Endothelial cell of umbilical vein (primary cell): Measurements from ENCODE around the gene IL36RN. TPM values are rescaled to one million over a fixed set of nuclear protein-coding genes. Genes with fewer than 3 reads are reported as not detected.

Experiments
- BruUV-seq: library from RNA; stranded (reverse); fragments of 400-500 nt; replicated peaks from 2 replicates; lab custom pipeline; 2021; lab: Mats Ljungman, UMichigan
- CTCF ChIA-PET: fragments of 300-600, 350-600 bp; sonication (Branson Sonifier 250); formaldehyde crosslinking; loops from one replicate; lab custom pipeline; 2021; ENCODE audit warnings: antibody characterized with exemption, inconsistent platforms; lab: Charles Lee
- POLR2A ChIA-PET: fragments of 300-600, 350-600 bp; sonication (Branson Sonifier 250); formaldehyde crosslinking; loops from one replicate; lab custom pipeline; 2021; ENCODE audit warnings: antibody characterized with exemption, inconsistent platforms; lab: Charles Lee
- DNase-seq: peaks from one replicate; pipeline ENCODE4 v3.0.0-alpha.2; 2011; ENCODE audit warnings: low read depth, low spot score
- FAIRE-seq: peaks from 2 replicates; lab custom pipeline; 2011; peaks lifted over from hg19 to GRCh38; lab: Jason Lieb, UNC
- H2AFZ ChIP-seq: 2 replicates; pipeline ENCODE4 v1.6.0; 2012; ENCODE audit warnings: low read depth, low read length, control low read depth, inconsistent platforms
- H3K27ac ChIP-seq: 2 replicates; pipeline ENCODE4 v1.5.1; 2011; ENCODE audit warnings: low read depth, mild to moderate bottlenecking, control low read depth, low read length, moderate library complexity; ENCODE audit not compliant: insufficient read depth
- H3K27me3 ChIP-seq, 2 experiments: 2 replicates each; pipeline versions ENCODE4 v1.6.0 to v1.6.1; 2011; ENCODE audit warnings: low read length in 2 of 2, mixed read lengths in 1 of 2; ENCODE audit not compliant: control insufficient read depth in 2 of 2, insufficient read depth in 2 of 2
- H3K36me3 ChIP-seq, 2 experiments: 2 replicates in 1 of 2; 3 replicates in 1 of 2; pipeline ENCODE4 v1.5.1; 2011; ENCODE audit warnings: low read length in 2 of 2, mild to moderate bottlenecking in 1 of 2, moderate library complexity in 1 of 2; ENCODE audit not compliant: control insufficient read depth in 2 of 2, insufficient read depth in 2 of 2; ENCODE audit errors: extremely low read depth in 1 of 2
- H3K4me1 ChIP-seq: 3 replicates; pipeline ENCODE4 v1.5.1; 2011; ENCODE audit warnings: mild to moderate bottlenecking, low read length; ENCODE audit not compliant: control insufficient read depth, insufficient read depth; ENCODE audit errors: extremely low read depth
- H3K4me2 ChIP-seq: 2 replicates; pipeline ENCODE4 v1.6.1; 2011; ENCODE audit warnings: low read length, control low read depth, mixed read lengths; ENCODE audit not compliant: insufficient read depth
- H3K4me3 ChIP-seq, 3 experiments: fragments of 200-600 bp in 1 of 3; sonication (generic), shearing (Covaris generic) in 1 of 3; replicated peaks in 1 of 3; 2 replicates each; pipeline ENCODE4 v1.5.1; 2011 to 2016; ENCODE audit warnings: control low read depth in 3 of 3, low read length in 3 of 3, mild to moderate bottlenecking in 2 of 3, inconsistent platforms in 1 of 3, low read depth in 1 of 3, moderate library complexity in 1 of 3; ENCODE audit not compliant: insufficient read depth in 1 of 3
- H3K79me2 ChIP-seq: 2 replicates; pipeline ENCODE4 v1.6.0; 2012; ENCODE audit warnings: low read length, inconsistent platforms; ENCODE audit not compliant: control insufficient read depth, insufficient read depth
- H3K9ac ChIP-seq: replicated peaks from 2 replicates; pipeline ENCODE3; 2011; ENCODE audit warnings: low read length, control low read depth; ENCODE audit not compliant: insufficient read depth; ENCODE audit errors: extremely low read depth
- H3K9me1 ChIP-seq: replicated peaks from 3 replicates; pipeline ENCODE4 v1.6.0; 2011; ENCODE audit warnings: mild to moderate bottlenecking, low read length; ENCODE audit not compliant: control insufficient read depth, insufficient read depth; ENCODE audit errors: extremely low read depth
- H3K9me3 ChIP-seq: replicated peaks from 2 replicates; pipeline ENCODE4 v1.5.1; 2012; ENCODE audit warnings: low read length, inconsistent platforms; ENCODE audit not compliant: control insufficient read depth, insufficient read depth
- H4K20me1 ChIP-seq: replicated peaks from 2 replicates; pipeline ENCODE3; 2011; ENCODE audit warnings: mild to moderate bottlenecking, low read length; ENCODE audit not compliant: control insufficient read depth, insufficient read depth; ENCODE audit errors: extremely low read depth
- EZH2 ChIP-seq: IDR thresholded peaks from 2 replicates; pipeline ENCODE4 v1.6.1; 2012; ENCODE audit warnings: borderline replicate concordance, low read depth, mild to moderate bottlenecking, moderate library complexity, low read length, inconsistent platforms; ENCODE audit not compliant: severe bottlenecking
- FOS ChIP-seq: IDR thresholded peaks from 2 replicates; pipeline ENCODE4 v1.6.1; 2011; ENCODE audit warnings: mild to moderate bottlenecking, low read length, moderate library complexity, borderline replicate concordance; ENCODE audit not compliant: insufficient read depth
- GATA2 ChIP-seq: IDR thresholded peaks from 2 replicates; pipeline ENCODE4 v1.7.0; 2011; ENCODE audit warnings: low read depth, mild to moderate bottlenecking, moderate library complexity, mixed read lengths, low read length; ENCODE audit not compliant: insufficient read length, insufficient read depth
- JUN ChIP-seq: IDR thresholded peaks from 2 replicates; pipeline ENCODE4 v1.6.1; 2011; ENCODE audit warnings: borderline replicate concordance, low read depth; ENCODE audit not compliant: insufficient read length, insufficient read depth
- MYC ChIP-seq: IDR thresholded peaks from one replicate; pipeline ENCODE4 v1.6.1; 2011; ENCODE audit warnings: mild to moderate bottlenecking, low read depth, low read length
- POLR2A ChIP-seq: IDR thresholded peaks from 2 replicates; pipeline ENCODE4 v1.6.1; 2012; ENCODE audit warnings: low read depth, mild to moderate bottlenecking, control low read depth, low read length
- POLR2AphosphoS5 ChIP-seq: IDR thresholded peaks from 2 replicates; pipeline ENCODE4 v1.6.1; 2012; ENCODE audit warnings: low read depth, mild to moderate bottlenecking, control low read depth, low read length, moderate library complexity; ENCODE audit not compliant: insufficient read depth
- dilution Hi-C: fragments of 300-500 bp; cut with MboI; formaldehyde crosslinking; loops from one replicate; pipeline ENCODE4 v1.15.0; 2019; ENCODE audit warnings: low sequenced_read_pairs; ENCODE audit not compliant: extremely low pct_ligation_motif_present
- intact Hi-C: fragments of 100-400 bp; cut with micrococcal nuclease; formaldehyde crosslinking; loops from one replicate; pipeline ENCODE4 v1.10.0; 2022
- polyA plus RNA-seq, 4 experiments: library from polyadenylated mRNA; depleted of rRNA in 3 of 4; stranded (reverse) in 3 of 4; unstranded in 1 of 4; fragments of >200 nt; gene quantifications; 2 replicates each; pipeline versions ENCODE4 v1.2.1 to v1.2.3, GENCODE V29; 2011 to 2012; ENCODE audit warnings: missing spikeins in 1 of 4
- total RNA-seq: library from RNA; stranded (reverse); gene quantifications from 2 replicates; pipeline ENCODE4 v1.2.3, GENCODE V29; 2021
- TF ChIP-seq, protein P1 (sequence below): IDR thresholded peaks from 2 replicates; pipeline ENCODE4 v1.6.1; 2011; ENCODE audit not compliant: insufficient read depth, insufficient read length
- TF ChIP-seq, protein P2 (sequence below), 2 donors: IDR thresholded peaks; 1 replicate in 1 of 2; 2 replicates in 1 of 2; pipeline ENCODE4 v1.5.1; 2011; ENCODE audit warnings: low read length in 2 of 2, mild to moderate bottlenecking in 2 of 2, moderate library complexity in 2 of 2, control low read depth in 1 of 2, inconsistent platforms in 1 of 2, low read depth in 1 of 2; ENCODE audit not compliant: insufficient read depth in 1 of 2; ENCODE audit errors: extremely low read depth in 1 of 2

Gene IL36RN
- total and polyA plus RNA-seq, 2 donors (not counting 3 experiments of a cell fraction or from before 2014, with no cell fraction given), result not detected

DNA sequence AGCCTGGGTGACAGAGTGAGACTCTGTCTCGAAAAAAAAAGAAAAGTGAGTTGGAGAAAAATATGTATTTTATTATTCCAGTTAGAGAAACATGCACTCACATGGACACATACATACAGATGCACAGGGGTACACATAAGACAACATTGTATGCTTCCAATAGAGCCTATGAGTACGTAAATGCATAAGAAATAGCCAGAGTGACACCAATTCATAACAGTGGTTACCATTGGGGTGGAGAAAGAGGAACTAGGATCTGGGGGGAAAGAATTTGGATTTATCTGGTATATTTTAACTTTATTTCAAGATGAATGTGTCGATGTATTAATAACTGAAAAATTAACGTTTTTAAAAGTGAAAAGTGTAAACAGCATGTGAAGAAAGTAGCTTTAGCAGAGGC lies 37.7 kb upstream of the IL36RN start:
- no peaks in the 10 kb centered on the region for H3K4me1 ChIP-seq
- POLR2A ChIA-PET, result no interaction called here
- no peak for FAIRE-seq
- H3K9me3 ChIP-seq, result no peaks in the 10 kb centered on the region
- dilution Hi-C loops, result no loop called here
- H3K9me1 ChIP-seq, result no peaks in the 10 kb centered on the region
- DNase-seq, result no peak
- H4K20me1 ChIP-seq, result no peaks in the 10 kb centered on the region
- intact Hi-C loops, result no loop called here
- CTCF ChIA-PET, result no interaction called here
- no peak overlapping the region for H3K27ac ChIP-seq
- no peaks in the 10 kb centered on the region for H3K79me2 ChIP-seq
- H2AFZ ChIP-seq, result no peak overlapping the region
- H3K4me2 ChIP-seq, result no peak overlapping the region
- H3K9ac ChIP-seq, result no peak overlapping the region
- no peak overlapping the region for H3K4me3 ChIP-seq
- H3K36me3 ChIP-seq, result no peaks in the 10 kb centered on the region
- no TSS peak for BruUV-seq
- H3K27me3 ChIP-seq, result peaks cover 0 to 1% of the 10 kb centered on the region in 2 experiments
- TF ChIP-seq, protein P1, sequence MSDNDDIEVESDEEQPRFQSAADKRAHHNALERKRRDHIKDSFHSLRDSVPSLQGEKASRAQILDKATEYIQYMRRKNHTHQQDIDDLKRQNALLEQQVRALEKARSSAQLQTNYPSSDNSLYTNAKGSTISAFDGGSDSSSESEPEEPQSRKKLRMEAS, result no peak
- TF ChIP-seq JUN (no peak), POLR2A (no peak), MYC (no peak), FOS (no peak), POLR2AphosphoS5 (no peak), GATA2 (no peak), EZH2 (no peak)
- TF ChIP-seq, protein P2, sequence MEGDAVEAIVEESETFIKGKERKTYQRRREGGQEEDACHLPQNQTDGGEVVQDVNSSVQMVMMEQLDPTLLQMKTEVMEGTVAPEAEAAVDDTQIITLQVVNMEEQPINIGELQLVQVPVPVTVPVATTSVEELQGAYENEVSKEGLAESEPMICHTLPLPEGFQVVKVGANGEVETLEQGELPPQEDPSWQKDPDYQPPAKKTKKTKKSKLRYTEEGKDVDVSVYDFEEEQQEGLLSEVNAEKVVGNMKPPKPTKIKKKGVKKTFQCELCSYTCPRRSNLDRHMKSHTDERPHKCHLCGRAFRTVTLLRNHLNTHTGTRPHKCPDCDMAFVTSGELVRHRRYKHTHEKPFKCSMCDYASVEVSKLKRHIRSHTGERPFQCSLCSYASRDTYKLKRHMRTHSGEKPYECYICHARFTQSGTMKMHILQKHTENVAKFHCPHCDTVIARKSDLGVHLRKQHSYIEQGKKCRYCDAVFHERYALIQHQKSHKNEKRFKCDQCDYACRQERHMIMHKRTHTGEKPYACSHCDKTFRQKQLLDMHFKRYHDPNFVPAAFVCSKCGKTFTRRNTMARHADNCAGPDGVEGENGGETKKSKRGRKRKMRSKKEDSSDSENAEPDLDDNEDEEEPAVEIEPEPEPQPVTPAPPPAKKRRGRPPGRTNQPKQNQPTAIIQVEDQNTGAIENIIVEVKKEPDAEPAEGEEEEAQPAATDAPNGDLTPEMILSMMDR (IDR thresholded peaks at IDR 0.05; ENCODE audit: extremely low read depth in 1 of 2, insufficient read depth in 1 of 2, low read depth in 1 of 2, low read length in 2 of 2), result no peak
